HG03442 (cell line): ENCODE results near the gene AIM2.

Source experiments
- ATAC-seq: cut with Tn5 transposase; IDR thresholded peaks from one replicate; pipeline ENCODE4 v1.9.1; 2021; ENCODE audit warnings: mild to moderate bottlenecking, moderate library complexity; ENCODE audit not compliant: unreplicated experiment

Gene AIM2

DNA sequence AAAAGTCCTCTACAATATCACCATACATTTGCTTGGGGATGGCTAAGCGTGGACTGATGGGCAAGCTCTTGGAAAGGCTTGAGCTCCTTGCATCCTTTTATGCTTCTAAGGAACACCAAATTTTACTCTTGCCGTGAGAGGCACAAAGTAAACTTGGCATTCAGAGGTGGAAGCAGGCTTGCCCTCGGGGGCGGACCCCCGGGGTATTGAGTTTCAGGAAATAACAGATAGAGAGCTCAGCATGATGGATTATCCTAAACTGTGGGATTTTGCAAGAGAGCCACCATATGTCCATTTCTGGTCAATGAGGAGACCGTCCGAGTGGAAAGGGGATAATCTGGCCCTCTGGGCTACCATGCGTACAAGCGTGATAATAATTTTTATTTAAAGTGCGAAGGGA is 52.8 kb downstream of the AIM2 start:
- ATAC-seq, result no peak

DNA sequence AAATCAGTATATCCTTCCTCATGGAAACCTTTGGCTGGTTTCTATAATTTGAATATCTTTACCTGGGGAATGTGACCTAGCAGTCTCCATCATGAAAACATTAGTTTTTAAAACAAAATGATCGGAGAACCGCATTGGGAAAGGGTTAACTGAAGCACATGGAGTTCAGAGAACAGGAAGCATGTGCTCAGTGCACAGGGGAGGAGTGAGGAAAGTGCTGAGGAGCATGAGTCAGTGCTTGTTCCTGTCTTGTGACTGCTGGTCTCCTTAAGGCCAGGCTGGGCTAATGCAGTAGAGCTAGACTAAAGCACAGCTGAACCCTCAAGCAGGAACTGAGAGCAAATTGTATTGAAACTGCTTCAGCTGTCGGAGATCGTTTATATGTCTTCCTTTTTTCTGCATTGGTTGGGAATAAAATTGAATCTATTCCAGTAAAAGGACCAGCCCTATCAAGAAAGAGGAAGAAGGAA is 61.1 kb downstream of the AIM2 start:
- peak; percentile 96 for ATAC-seq

DNA sequence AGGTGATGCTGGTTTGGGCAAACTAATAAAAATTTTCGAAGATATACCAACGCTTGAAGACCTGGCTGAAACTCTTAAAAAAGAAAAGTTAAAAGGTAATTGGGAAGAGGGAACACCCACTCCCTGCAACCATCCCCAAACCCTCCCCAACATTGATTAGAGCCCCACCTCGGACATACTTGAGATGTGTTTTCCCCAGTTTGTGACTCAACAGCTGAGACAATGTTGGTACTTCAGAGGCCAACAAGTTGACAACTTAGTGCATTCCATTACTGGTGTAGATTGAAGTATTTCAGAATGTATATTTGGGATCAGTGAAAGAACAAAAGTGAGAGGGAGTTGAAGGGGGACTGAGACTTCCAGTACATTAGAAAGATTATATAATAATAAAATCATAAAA is 61.7 kb downstream of the AIM2 start:
- ATAC-seq, result no peak

DNA sequence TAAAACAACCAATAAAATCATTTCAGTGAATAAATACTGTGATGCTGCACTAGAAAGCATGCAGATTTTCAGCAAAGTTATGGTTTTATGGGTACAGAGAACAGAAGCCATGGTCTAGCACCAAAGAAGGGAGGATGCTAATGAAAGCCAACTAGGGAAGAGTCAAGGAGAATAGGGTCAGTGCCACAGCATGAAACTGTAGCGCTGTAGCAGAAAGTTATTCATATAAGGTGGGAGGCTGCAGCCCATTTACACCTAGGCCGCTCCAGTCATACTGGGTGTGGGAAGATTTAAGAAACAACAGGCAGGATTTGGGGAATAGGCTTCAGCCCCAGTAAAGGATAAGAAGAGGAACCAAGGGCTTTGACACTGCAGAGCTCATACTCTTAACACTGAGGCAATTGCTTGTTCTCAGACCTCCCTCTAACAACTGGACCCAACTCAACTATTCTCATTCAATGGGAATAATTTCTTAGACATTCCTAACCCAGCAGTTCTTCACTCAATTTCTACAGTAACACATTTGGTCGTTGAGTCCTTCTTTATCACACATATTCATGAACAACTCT is 62.5 kb downstream of the AIM2 start:
- no peak for ATAC-seq

DNA sequence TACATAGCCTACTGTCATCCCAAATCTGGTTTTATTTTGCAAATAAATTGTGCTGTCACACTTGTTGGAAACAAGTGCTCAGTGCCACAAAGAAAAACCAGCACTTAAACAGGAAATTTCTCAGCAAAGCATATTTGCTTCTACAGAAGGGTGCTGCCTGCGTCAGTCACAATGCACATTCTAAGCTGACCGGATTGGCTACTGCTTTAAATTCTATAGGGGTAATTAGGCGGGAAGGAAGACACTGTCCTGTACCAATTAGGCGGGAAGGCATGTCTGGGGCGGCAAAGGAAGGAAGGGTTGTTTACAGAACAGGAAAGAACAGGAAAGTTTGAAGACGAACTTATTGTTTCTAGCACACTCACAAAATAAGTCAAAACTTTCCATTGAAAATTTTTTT is 64.1 kb downstream of the AIM2 start:
- ATAC-seq, result no peak
